ENCODE measurements around the gene RETN. TPM values are rescaled to one million over a fixed set of nuclear protein-coding genes. Genes with fewer than 3 reads are reported as not detected.
A peak's percentile ranks its signal among the peaks of the same experiment; 100 is the strongest.

RETN gene
- total RNA-seq, 1 experiment from 2014 or later = not detected

DNA sequence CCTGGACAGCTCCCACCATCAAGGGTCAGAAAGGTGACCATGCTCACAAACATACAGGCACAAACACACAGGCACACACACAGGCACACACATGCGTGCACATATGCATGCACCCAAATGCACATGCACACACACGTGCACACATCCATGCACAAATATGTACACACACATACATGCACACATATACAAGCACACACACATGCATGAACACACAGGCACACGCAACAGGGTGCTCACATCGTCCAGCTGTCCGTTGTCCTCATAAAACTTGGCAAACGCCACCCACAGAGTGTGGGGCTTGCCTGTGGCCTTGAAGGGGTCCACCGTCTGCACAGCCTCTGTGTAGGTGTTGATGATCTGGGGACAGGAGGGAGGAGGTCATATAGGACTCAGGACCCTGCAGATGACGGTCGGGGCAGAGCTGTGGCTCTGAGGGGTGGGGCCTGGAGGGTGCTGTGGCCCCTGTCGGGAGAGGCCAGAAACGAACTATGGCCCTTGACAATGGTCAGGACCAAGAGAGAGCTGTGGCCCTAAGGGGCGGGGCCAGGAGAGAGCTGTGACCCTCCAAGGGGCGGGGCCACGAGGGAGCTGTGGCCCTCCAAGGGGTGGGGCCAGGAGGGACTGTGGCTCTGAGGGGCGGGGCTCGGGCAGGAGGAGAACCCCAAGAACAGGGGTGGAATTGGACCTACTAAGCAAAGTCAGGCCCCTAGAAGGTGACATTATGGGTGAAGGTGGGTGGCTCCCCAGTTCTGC is 45.7 kb upstream of the RETN start:
- CTCF ChIA-PET = interaction anchor here (1.1 kb wide), 1 partner anchor 55 kb away, joined by 4 read pairs; no protein-coding TSS in a partner anchor
- Mint-ChIP-seq H3K27ac (ENCODE audit: unreplicated experiment) (no peak overlapping the region), H3K36me3 (ENCODE audit: insufficient read depth, unreplicated experiment) (peaks cover 60% of the 10 kb centered on the region), H3K9me3 (ENCODE audit: unreplicated experiment) (no peaks in the 10 kb centered on the region), H3K27me3 (ENCODE audit: insufficient read depth, unreplicated experiment) (no peaks in the 10 kb centered on the region), H3K4me3 (ENCODE audit: unreplicated experiment) (no peak overlapping the region), H3K4me1 (ENCODE audit: low read depth, unreplicated experiment) (no peaks in the 10 kb centered on the region)
- Histone ChIP-seq H3K36me3 (ENCODE audit: control insufficient read depth, insufficient read depth, low read length) (no peaks in the 10 kb centered on the region; the same call in 1 of the 2 replicates), H3K4me1 (no peaks in the 10 kb centered on the region), H3K9me3 (no peaks in the 10 kb centered on the region), H3K27me3 (replicated peaks; ENCODE audit: control insufficient read depth, insufficient read depth, low read length) (no peaks in the 10 kb centered on the region), H3K4me3 (ENCODE audit: low read depth, low read length) (no peak overlapping the region)
- intact Hi-C loops (cut with micrococcal nuclease; ENCODE audit: unreplicated experiment) = no loop called here
- no TSS peak for BruUV-seq (replicated peaks)
- TF ChIP-seq, protein P1, sequence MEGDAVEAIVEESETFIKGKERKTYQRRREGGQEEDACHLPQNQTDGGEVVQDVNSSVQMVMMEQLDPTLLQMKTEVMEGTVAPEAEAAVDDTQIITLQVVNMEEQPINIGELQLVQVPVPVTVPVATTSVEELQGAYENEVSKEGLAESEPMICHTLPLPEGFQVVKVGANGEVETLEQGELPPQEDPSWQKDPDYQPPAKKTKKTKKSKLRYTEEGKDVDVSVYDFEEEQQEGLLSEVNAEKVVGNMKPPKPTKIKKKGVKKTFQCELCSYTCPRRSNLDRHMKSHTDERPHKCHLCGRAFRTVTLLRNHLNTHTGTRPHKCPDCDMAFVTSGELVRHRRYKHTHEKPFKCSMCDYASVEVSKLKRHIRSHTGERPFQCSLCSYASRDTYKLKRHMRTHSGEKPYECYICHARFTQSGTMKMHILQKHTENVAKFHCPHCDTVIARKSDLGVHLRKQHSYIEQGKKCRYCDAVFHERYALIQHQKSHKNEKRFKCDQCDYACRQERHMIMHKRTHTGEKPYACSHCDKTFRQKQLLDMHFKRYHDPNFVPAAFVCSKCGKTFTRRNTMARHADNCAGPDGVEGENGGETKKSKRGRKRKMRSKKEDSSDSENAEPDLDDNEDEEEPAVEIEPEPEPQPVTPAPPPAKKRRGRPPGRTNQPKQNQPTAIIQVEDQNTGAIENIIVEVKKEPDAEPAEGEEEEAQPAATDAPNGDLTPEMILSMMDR (IDR thresholded peaks at IDR 0.05; ENCODE audit: insufficient read depth in 1 of 2, low read depth in 1 of 2, low read length in 1 of 2, severe bottlenecking in 1 of 2, unreplicated experiment in 1 of 2) = no peak
- POLR2A ChIA-PET = interaction anchor here (0.6 kb wide), 1 partner anchor 34 kb away, joined by 4 read pairs; no protein-coding TSS in a partner anchor
- DNase-seq = peak in 1 of 2 experiments; percentile 33

DNA sequence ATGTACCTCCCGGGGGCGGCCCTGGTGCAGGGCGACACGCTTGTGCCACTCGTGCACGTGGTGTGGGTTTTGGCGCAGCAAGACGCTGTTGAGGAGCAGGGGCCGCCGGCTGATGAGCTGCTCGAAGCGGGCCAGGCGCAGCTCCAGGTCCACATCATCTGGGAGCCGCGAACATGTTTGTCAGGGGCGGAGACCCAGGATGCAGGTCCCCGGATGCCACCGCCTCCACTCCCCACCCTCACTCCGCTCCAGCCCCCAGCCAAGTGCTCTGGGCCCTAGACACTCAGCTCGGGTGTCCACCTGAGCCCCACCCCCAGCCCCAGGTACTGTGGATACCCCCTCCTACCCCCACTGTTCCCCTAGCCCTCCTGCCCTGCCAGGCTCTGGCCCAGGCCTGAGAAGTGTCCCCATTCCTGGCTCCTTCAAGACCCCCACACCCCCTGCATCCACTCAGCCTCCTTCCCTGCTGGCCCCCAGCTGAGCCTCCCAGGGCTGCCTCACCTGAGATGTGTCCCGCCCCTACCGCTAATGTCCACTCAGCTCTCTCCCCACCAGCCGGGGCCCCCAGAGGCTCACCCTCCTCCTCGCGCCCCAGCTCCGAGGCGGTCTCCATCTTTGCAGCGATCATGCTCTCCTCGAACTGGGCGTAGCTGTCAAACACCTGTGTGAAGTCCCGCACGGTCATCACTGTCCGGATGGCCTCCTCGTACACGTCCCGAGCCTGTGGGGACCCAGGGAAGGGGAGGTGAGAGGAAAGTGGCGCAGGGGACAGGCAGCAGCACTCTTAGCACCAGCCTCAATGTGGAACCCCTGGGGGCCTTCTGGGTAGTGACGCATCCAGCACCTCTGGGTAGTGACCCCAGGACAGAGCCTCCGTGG is 44.9 kb upstream of the RETN start:
- H3K4me3 Mint-ChIP-seq (ENCODE audit: unreplicated experiment) = no peak overlapping the region
- Histone ChIP-seq H3K4me1 (no peaks in the 10 kb centered on the region; the same call in 1 of the 2 replicates), H3K36me3 (ENCODE audit: control insufficient read depth, insufficient read depth, low read length) (no peaks in the 10 kb centered on the region; the same call in 1 of the 2 replicates), H3K9me3 (no peaks in the 10 kb centered on the region), H3K27me3 (replicated peaks; ENCODE audit: control insufficient read depth, insufficient read depth, low read length) (no peaks in the 10 kb centered on the region), H3K4me3 (ENCODE audit: low read depth, low read length) (no peak overlapping the region)
- POLR2A ChIA-PET = interaction anchor here (0.6 kb wide), 1 partner anchor 33 kb away, joined by 4 read pairs; no protein-coding TSS in a partner anchor
- peaks cover 51% of the 10 kb centered on the region for H3K36me3 Mint-ChIP-seq (ENCODE audit: insufficient read depth, unreplicated experiment)
- TF ChIP-seq, protein P1 (IDR thresholded peaks at IDR 0.05; ENCODE audit: insufficient read depth in 1 of 2, low read depth in 1 of 2, low read length in 1 of 2, severe bottlenecking in 1 of 2, unreplicated experiment in 1 of 2) = no peak
- intact Hi-C loops (cut with micrococcal nuclease; ENCODE audit: unreplicated experiment) = no loop called here
- no peak for DNase-seq
- CTCF ChIA-PET = interaction anchor here (1.1 kb wide), 1 partner anchor 55 kb away, joined by 4 read pairs; no protein-coding TSS in a partner anchor
- H3K9me3 Mint-ChIP-seq (ENCODE audit: unreplicated experiment) = no peaks in the 10 kb centered on the region
- no peak overlapping the region for H3K27ac Mint-ChIP-seq (ENCODE audit: unreplicated experiment)
- BruUV-seq (replicated peaks) = no TSS peak
- H3K4me1 Mint-ChIP-seq (ENCODE audit: low read depth, unreplicated experiment) = peaks cover 7% of the 10 kb centered on the region
- no peaks in the 10 kb centered on the region for H3K27me3 Mint-ChIP-seq (ENCODE audit: insufficient read depth, unreplicated experiment)

DNA sequence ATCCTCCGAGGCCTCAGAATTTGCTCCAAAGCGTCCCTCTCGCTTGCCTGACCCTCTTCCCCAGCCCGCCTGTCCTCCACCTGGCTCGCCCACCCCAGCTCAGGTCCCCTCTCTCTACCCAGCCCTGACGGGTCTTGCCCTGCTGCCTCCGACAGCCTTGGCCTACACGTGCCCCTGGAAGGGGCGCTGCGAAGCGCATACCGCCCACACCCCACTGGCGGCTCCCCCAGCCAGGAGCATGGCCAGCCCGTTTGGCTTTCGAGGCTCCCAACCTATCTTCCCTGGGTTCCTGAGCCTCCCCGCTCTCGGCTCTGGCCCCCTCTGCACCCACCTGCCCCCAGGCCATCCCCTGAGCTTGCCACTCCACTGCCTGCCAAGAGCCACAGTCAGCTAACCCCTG is 44.0 kb upstream of the RETN start:
- H3K4me1 ChIP-seq = no peaks in the 10 kb centered on the region; the same call in 1 of the 2 replicates
- intact Hi-C loops (cut with micrococcal nuclease; ENCODE audit: unreplicated experiment) = no loop called here
- Mint-ChIP-seq H3K27ac (ENCODE audit: unreplicated experiment) (no peak overlapping the region), H3K9me3 (ENCODE audit: unreplicated experiment) (no peaks in the 10 kb centered on the region), H3K27me3 (ENCODE audit: insufficient read depth, unreplicated experiment) (no peaks in the 10 kb centered on the region), H3K4me1 (ENCODE audit: low read depth, unreplicated experiment) (peaks cover 7% of the 10 kb centered on the region), H3K36me3 (ENCODE audit: insufficient read depth, unreplicated experiment) (peaks cover 52% of the 10 kb centered on the region), H3K4me3 (ENCODE audit: unreplicated experiment) (no peak overlapping the region)
- TF ChIP-seq, protein P1 (IDR thresholded peaks at IDR 0.05; ENCODE audit: insufficient read depth in 1 of 2, low read depth in 1 of 2, low read length in 1 of 2, severe bottlenecking in 1 of 2, unreplicated experiment in 1 of 2) = no peak
- no peak for DNase-seq
- no peaks in the 10 kb centered on the region for H3K9me3 ChIP-seq
- no TSS peak for BruUV-seq (replicated peaks)
- CTCF ChIA-PET = no interaction called here
- no peaks in the 10 kb centered on the region for H3K27me3 ChIP-seq (replicated peaks; ENCODE audit: control insufficient read depth, insufficient read depth, low read length)
- no peak overlapping the region for H3K4me3 ChIP-seq (ENCODE audit: low read depth, low read length)
- H3K36me3 ChIP-seq (ENCODE audit: control insufficient read depth, insufficient read depth, low read length) = no peaks in the 10 kb centered on the region; the same call in 1 of the 2 replicates
- POLR2A ChIA-PET = no interaction called here
